GM18909 (cell line): ENCODE results near the gene ATP10D.
"Not testable (repeated sequence)": the region's sequence is repeated elsewhere in the genome, so short reads cannot be mapped to it uniquely, and the experiment has no call there.

Experiments
- ATAC-seq: cut with Tn5 transposase; IDR thresholded peaks from one replicate; pipeline ENCODE4 v1.9.1; 2021; ENCODE audit warnings: mild to moderate bottlenecking; ENCODE audit not compliant: unreplicated experiment, poor library complexity

Gene ATP10D

DNA sequence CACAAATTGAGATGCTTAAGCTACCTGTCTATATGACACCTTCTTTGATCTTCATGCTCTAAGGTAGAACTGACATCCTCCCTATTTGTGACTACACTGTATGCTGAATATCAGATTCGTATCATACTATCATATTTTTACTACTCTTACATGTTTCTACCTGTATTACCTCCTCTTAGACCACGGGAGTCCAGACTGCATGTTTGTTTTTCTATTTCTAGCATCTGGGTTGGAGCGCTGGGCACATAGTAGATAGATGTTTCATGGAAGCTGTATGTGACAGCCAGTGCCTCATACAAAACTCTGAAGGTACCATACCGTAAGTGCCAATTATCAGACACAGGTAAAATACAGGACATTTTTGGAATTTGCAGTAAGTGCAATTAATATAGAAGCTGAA is 47.6 kb downstream of the ATP10D start:
- ATAC-seq = no peak

DNA sequence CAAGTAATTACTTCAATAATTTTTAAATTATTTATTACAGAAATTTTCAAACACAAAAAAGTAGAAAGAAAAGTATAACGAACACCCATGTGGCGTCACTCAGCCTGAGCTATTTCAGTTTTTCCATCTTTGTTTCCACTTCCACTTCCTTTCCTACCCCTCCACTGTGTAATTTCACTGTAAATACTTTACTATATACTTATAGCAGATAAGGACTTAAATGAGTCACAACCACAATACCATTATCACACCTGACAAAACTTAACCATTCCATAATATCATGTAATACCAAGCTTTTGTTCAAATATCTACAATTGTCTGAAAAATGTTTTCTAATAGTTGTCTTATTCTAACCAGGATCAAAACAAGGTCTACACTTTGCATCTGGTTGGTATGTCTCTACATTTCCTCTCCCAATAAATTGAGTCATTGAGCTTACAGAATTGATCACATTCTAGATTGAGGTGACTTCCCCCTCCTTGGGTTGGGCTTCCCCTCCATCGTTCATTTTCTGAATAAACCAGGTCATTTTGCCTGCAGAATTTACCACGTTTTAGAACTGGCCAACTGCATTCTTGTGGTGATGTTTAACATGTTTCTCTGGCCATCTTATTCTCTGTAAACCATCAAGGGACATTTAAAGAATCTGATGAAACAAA is 48.7 kb downstream of the ATP10D start:
- ATAC-seq = peak; percentile 31

DNA sequence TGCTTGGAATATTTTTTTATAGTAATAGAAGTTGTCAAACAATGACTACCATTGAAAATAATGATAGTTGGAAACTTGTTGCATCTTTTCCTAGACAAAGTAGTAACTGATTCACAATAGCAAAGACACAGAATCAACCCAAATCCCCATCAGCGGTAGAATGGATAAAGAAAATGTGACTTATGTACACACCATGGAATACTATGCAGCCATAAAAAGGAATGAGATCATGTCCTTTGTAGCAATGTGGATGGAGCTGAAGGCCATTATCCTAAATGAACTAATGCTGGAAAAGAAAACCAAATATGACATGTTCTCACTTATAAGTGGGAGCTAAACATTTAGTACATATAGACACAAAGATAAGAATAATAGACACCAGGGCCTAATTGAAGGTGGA is 49.7 kb downstream of the ATP10D start:
- no peak for ATAC-seq

DNA sequence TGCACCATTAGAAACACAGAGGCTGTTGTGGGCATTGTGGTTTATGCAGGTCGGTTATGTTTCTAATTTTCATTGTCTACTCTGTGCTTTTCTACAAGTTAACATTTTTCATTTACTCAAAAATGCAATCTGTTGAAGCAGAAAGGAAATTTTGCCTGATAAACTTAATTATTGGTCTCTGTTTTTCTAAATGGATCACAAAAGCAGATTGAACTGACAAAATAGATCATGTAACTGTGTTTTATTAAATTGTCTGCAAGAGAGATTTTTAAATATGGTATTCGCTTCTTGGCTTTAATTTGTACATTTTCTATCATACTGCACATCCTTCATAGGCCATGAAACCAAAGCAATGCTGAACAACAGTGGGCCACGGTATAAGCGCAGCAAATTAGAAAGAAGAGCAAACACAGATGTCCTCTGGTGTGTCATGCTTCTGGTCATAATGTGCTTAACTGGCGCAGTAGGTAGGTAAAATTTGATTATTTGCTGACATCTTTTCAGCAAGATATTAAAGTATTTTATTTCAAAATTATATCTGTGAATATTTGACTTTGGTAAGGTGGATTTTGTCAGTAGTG is 50.6 kb downstream of the ATP10D start:
- no peak for ATAC-seq

DNA sequence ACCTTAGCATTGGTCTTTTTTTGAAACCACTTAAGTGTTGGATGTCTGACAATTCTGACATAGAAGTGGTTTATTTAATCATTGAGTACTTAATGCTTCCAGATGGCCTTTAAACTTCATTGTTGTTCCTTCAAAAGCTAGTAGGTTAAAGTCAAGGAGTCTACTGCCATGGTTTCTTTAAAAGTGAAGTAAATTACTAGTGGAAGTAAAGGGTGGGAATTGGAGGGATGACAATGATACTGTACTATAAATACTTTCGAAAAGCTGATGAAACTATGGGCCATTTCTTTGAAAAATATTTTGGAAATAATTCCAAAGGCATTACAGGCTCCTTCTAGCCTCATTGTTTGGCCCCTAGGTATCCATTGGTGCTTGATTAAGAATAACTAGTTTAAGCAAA is 51.9 kb downstream of the ATP10D start:
- no peak for ATAC-seq

DNA sequence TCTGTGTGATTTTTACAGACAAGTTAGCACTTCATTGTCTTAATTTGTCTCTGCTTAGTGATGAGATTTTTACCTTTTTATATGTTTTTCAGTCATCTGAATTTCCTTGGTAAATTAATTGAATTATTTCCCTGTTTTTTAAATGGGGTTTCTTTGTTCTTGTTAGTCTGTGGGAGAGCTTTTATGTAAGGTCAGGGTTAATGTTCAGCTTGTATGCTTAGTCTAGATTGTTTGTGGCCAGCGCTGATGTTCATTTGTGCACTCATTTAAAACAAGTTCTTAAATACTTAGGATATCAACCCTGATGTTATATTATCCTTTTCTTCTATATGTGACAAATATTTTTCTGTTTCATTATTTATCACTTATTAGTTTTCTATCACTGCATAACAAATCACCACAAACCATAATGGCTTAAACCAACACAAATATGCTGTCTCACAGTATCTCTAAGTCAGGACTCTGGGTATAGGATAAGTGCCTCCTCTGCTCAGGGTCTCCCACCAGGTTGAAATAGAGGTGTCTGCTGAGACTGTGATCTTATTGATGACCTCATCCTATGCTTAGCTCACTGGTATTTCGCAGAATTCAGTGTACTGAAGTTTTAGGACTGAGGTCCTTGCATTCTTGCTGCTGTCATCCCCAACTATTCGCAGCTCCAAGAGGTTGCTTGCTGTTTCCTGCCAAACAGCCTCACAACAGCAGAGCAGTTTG is 53.2 kb downstream of the ATP10D start:
- no peak for ATAC-seq

DNA sequence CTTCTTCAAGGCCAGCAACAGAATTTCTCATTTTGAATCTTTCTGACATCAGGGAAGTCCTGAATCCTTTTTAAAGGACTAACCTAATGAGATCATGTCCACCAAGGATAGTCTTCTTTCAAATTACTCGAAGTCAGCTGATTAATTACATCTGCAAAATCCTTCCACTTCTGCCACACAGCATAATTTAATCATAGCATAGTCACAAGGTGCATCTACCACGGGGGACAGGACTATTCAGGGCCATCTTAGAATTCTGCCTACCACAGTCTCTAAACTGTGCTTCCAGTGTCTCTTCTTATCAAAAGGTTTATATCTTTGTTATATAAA is 53.7 kb downstream of the ATP10D start:
- no peak for ATAC-seq

DNA sequence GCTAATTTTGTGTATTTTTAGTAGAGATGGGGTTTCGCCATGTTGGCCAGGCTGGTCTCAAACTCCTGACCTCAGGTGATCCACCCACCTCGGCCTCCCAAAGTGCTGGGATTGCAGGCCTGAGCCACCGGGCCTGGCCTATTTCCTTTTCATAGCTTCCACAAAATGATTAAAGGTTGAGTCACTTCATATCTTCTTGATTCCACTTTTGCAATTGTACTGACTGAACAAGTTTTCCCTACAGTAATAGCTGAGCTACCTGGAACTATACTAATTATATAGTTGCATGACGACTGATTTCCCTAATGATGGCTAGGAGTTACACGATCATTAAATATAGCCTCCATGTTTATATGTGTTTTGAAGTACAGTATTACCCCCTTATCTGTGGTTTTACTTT is 57.6 kb downstream of the ATP10D start:
- ATAC-seq = not testable (repeated sequence)

DNA sequence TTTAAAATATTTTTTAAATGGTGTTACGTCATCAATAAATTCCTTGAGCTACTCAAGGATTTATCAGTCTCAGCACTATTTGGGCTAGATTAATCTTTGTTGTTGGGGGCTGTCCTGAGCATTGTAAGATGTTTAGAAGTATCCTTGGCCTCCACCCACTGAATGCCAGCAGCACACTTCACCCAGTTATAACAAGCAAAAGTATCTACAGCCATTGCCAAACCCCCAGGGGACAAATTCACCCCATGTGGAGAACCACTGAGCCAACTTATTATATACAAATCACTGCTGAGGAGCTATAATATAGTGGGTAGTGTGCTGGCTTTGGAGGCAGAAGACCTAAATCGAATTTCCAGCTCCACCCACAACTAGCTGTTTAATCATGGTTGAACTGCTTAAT is 58.3 kb downstream of the ATP10D start:
- ATAC-seq = no peak

DNA sequence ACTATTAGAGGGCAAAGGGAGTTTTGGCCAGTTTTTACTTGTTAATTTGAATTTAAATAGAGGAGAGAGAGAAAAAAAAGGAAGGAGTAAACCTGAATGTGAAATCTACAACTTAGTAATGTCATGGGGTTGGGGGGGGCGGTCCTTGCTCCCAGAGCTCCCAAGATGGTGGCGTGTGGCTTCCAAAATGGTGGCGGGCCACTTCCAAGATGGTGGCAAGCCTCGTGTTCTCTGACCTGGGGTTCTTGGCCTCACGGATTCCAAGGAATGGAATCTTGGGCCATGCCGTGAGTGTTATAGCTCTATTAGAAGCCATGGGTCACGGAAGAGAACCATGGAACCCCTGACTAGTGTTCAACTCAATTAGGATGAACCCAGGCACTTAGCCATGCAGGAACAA is 65.3 kb downstream of the ATP10D start:
- ATAC-seq = not testable (repeated sequence)

DNA sequence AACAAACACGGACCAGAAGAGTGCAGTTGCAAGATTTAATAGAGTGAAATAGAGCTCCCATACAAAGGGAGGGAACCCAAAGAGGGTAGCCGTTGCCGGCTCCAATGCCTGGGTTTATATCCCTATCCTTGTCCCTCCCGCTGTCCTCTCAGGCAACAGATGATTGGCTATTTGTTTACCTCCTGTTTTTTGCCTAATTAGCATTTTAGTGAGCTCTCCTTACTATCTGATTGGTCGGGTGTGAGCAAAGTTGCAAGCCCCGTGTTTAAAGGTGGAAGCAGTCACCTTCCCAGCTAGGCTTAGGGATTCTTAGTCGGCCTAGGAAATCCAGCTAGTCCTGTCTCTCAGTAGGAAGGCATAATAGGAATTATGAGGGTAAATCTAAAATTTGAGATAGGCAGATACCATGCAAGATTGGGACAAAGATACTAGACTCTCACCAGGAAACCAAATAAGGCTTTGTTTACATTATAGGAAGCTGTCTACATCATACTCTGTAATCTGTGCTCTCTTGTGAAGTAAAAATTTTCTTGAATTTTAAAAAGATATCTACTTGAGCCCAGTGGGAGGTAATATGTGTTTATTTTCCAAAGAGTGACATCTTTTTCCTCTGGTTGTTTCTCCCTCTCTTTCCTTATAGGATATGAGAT is 65.9 kb downstream of the ATP10D start:
- ATAC-seq = no peak

DNA sequence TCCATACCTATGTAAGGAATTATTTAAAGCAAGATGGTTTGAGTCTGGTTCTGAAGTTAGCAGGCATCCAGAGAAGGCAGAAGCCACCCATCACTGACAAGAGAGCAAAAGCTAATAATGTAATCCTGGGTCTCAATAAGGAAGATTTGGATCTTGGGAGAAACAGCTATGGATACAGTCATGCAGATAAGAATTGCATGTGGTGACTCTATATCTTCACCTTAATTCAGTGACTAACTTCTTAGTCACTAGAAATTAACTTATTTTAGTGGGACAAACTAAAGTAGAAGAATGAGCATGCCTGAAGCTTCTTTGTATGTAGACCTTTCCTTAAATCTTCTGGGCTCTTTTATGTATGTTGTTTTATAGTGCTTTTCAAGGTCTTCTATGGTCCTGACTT is 66.6 kb downstream of the ATP10D start:
- no peak for ATAC-seq

DNA sequence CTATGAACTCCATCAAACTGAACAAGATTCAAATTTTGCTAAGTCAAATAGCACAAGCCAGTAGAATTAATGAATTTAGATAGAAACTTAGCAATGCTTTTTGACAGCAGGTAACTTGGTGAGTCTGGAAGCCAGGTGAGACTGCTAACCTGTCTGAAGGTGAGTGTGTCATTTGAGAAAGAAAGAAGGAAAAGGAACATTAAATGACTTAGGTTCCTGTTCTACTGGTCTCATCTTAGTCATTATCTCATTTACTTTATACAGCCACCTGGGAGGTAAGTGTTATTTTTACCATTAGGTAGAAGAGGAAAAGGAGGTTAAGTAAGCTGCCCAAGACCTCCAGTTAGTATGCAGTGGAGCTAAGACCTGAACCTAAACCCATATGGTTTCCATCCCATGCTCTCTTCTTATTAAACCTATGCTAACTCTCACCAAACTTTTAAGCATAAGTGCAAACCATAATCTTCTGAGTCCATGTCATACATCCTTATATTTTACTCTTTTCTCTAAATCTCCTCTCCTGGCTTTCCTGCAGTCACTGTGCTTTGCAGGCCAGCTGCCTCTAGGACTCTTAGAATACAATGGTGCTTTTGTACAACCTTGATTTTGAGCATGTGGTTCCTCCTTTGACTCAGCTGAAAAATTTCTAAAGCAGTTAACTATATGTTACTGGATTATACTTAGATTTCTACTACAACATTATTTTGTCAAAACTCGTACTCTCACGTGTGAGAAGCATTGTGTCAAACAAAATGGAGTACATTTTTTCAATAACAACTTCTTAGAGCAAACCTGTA is 68.5 kb downstream of the ATP10D start:
- no peak for ATAC-seq

DNA sequence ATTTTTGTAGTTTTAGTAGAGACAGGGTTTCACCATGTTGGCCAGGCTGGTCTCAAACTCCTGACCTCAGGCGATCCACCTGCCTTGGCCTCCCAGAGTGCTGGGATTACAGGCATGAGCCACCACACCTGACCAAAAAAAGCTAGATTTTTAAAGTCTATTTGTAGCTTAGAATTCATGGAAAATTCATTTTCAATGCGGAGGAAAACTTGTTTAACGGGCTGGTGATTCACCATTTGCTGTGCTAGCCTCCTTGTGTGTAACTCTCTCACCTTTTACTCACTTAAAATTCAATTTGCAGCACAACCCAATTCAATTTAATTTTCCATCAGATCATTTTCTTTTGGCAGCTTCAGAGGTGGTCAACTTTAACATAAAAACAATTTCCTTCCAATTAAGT is 70.8 kb downstream of the ATP10D start:
- not testable (repeated sequence) for ATAC-seq

DNA sequence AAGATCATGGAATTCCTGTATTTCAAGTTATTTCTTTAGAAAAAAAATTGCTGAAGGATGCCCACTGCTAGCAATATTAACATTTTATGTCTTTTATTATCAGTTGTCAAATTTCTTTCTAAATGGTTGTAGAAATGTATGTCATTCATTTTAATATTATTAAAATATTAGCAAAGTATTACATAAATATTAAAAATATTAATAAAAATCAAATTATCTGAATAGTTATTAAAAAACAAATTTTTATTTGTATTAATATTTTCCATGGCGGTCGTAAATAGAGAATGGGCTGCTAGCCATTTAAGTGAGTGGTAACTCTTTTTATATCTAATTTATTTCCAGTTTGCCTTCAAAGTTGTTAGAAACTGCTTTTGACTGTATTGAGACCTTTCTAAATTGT is 72.2 kb downstream of the ATP10D start:
- no peak for ATAC-seq

DNA sequence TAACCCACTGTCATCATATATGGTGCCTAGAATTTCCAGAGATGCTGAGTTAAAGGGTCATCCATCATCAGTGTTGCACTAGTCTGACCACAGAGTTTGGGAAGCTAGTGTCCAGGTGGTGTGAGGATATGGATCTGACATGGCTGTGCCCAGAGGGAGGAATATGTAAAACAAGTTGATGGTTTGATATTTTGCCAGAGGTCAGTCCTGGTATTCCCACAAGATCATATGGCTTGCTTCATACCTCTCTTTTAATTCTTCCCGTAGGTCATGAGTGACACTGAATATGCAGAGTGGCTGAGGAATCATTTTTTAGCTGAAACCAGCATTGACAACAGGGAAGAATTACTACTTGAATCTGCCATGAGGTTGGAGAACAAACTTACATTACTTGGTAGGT is 75.6 kb downstream of the ATP10D start:
- no peak for ATAC-seq

DNA sequence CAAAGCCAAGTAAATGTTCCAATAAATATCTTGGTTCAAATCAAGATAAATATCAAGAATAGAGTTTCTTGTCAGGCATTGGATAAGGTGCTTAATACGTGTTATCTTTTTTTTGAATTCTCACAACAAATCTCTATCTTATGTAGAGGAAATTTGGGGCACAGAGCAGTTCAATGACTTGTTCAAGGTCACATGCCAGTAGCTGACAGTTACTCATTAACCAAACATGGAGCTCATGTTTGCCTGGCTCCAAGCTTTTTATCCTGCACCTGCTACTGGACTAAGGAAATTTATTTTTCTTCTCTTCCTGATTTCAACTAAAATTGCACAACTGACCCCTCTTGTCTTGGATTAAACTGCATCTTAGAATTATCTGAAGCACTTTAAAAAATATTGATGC is 76.3 kb downstream of the ATP10D start:
- ATAC-seq = no peak

DNA sequence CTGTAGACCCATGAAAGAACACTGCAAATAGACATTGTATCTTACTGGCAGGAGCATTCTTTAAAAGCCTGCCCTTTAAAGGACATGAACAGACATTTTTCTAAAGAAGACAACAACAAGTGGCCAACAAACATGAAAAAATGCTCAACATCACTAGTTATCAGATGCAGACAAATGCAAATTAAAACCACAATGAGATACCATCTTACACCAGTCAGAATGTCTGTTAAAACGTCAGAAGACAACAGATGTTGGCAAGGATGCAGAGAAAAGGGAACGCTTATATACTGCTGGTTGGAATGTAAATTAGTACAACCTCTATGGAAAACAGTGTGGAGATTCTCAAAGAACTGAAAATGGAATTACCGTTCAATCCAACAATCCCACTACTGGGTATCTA is 77.2 kb downstream of the ATP10D start:
- no peak for ATAC-seq

DNA sequence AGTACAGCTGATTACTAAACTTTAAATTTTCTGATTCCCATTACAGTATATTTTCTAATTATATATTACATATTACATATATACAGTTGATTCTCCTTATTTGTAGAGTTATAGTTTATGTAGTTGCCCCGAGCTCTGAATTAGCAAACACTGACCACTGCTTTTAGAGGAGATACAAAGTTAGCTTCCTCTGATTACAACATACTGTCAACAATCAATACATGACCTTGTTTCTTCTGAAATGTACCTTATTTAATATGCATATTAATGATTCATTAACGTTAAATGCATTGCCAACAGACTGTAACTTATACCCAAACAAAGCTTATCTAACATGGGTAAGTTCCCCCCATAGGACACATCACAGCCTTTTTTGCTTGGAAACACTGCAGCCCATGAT is 81.5 kb downstream of the ATP10D start:
- no peak for ATAC-seq

DNA sequence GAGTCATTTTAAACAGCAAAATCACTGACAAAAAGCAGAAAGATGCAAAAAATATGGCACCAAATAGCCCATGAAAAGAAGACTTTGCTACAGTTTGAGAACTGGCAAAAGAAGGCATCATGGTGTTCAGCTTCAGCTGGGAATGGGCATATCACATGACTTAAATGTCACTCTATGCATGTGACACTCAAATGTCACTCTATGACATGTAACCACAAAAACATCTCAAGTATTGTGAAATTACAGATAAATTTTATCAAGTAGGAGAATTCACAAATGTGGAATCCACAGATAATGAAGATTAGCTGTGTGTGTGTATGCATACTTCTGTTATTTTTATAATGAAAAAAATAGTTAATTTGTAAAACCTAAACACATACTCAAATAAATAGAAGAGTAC is 81.9 kb downstream of the ATP10D start:
- no peak for ATAC-seq

DNA sequence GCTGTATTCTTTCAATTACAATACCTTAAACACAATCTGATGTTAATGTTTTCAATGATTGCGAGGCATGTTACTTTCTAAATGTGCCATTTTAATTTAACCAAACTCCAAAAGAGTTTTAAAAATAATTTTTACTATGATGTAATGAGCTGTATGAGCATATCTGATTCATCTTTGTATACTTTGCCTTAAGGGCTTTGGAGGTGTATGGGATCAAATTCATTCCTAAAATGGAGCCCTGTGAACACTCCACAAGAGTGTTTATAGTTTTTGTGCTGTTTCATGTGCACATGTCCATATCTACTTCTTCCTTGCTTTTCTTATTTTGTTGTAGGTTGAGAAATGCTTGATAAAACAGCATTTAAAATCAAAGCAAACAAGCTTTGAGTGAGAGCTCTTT is 82.4 kb downstream of the ATP10D start:
- ATAC-seq = no peak
